Measurements from ENCODE around the gene NCMAP.

NCMAP gene

DNA sequence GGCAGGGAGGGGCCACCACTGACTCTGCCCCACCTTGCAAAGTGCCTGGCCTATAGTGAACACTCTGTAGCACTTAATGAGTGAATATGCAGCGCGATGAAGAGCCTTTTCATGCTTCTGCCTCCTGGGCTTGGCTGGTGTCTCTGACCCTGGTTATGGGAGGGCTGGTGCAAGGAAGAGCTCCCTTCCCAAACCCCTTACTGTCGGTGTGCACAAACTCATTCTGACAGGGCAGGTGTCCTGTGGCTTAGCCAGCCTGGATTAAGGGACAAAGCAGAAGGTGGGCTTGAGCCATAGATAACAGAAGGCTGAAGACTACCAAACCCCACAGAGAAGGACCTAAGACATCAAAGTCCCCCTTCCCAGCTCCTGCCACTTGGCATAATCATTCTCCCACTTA is 2.0 kb upstream of the NCMAP start:
- no peak overlapping the region for H2BK120ac ChIP-seq (ENCODE audit: low read depth, low read length)
- no peaks in the 10 kb centered on the region for H3K36me3 ChIP-seq (replicated peaks in 1 of 2; ENCODE audit: control insufficient read depth in 2 of 2, insufficient read depth in 2 of 2, low read length in 2 of 2)
- peaks cover 2% of the 10 kb centered on the region for H3K79me1 ChIP-seq (ENCODE audit: low read depth, low read length)
- no CpG with 5 or more reads among the region's 3 CpGs for WGBS, 2 donors (ENCODE audit: extremely low coverage in 2 of 2, insufficient read length in 2 of 2, insufficient replicate concordance in 1 of 2)
- H2BK5ac ChIP-seq (ENCODE audit: low read length) = no peak overlapping the region
- no peak overlapping the region for H3K4me3 ChIP-seq (ENCODE audit: low read length in 2 of 2)
- peaks cover 11 to 50% (median 38%) of the 10 kb centered on the region in 3 experiments for H3K27me3 ChIP-seq (ENCODE audit: control insufficient read depth in 3 of 3, insufficient read depth in 3 of 3, low read depth in 1 of 3, low read length in 3 of 3)
- H3K4ac ChIP-seq (ENCODE audit: low read length) = no peak overlapping the region
- H2AK5ac ChIP-seq (ENCODE audit: low read depth, low read length) = no peak overlapping the region
- H2BK15ac ChIP-seq (ENCODE audit: low read length) = no peak overlapping the region
- no peak overlapping the region for H3K23ac ChIP-seq (ENCODE audit: low read depth, low read length, poor library complexity)
- no peak overlapping the region for H4K8ac ChIP-seq (ENCODE audit: low read depth, low read length)
- H2BK12ac ChIP-seq (ENCODE audit: low read length) = no peak overlapping the region
- no peak overlapping the region for H4K91ac ChIP-seq (ENCODE audit: low read depth, low read length, poor library complexity)
- H3K18ac ChIP-seq (ENCODE audit: low read length) = peak overlapping the region; percentile 30
- H3K9ac ChIP-seq (ENCODE audit: low read depth, low read length, poor library complexity) = no peak overlapping the region
- DNase-seq (ENCODE audit: low spot score) = no peak
- no peak overlapping the region for H3K27ac ChIP-seq (replicated peaks; ENCODE audit: low read length)
- no peak overlapping the region for H2AFZ ChIP-seq (ENCODE audit: low read length)
- no peaks in the 10 kb centered on the region for H3K9me3 ChIP-seq (replicated peaks in 1 of 2; ENCODE audit: control insufficient read depth in 2 of 2, insufficient read depth in 1 of 2, low read depth in 1 of 2, low read length in 2 of 2)
- peaks cover 3 to 11% of the 10 kb centered on the region in 2 donors for H3K4me1 ChIP-seq (ENCODE audit: control insufficient read depth in 2 of 2, insufficient read depth in 1 of 2, low read depth in 1 of 2, low read length in 2 of 2)
- no peak overlapping the region for H3K4me2 ChIP-seq (ENCODE audit: insufficient read depth, low read length, poor library complexity, severe bottlenecking)
- no peak overlapping the region for H3K14ac ChIP-seq (ENCODE audit: low read length)

DNA sequence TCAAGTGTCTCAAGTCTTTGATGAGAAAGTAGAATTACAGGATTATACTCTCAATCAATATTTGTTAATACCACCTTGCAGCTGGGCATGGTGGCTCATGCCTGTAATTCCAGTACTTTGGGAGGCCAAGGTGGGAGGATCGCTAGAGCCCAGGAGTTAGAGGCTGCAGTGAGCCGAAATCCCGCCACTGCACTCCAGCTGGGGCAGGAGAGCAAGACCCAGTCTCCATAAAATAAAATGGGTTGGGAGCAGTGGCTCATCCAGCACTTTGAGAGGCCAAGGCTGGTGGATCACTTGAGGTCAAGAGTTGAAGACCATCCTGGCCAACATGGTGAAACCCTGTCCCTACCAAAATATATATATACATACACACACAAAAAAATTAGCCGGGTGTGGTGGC is 1.2 kb upstream of the NCMAP start:
- Histone ChIP-seq H3K9me3 (replicated peaks in 1 of 2; ENCODE audit: control insufficient read depth in 2 of 2, insufficient read depth in 1 of 2, low read depth in 1 of 2, low read length in 2 of 2) (no peaks in the 10 kb centered on the region), H4K8ac (ENCODE audit: low read depth, low read length) (no peak overlapping the region), H3K23ac (ENCODE audit: low read depth, low read length, poor library complexity) (peak overlapping the region; percentile 18), H2AK5ac (ENCODE audit: low read depth, low read length) (no peak overlapping the region), H3K36me3 (replicated peaks in 1 of 2; ENCODE audit: control insufficient read depth in 2 of 2, insufficient read depth in 2 of 2, low read length in 2 of 2) (no peaks in the 10 kb centered on the region), H4K91ac (ENCODE audit: low read depth, low read length, poor library complexity) (no peak overlapping the region), H3K27ac (replicated peaks; ENCODE audit: low read length) (no peak overlapping the region), H3K4me1 (ENCODE audit: control insufficient read depth in 2 of 2, insufficient read depth in 1 of 2, low read depth in 1 of 2, low read length in 2 of 2) (peaks cover 3 to 12% of the 10 kb centered on the region in 2 donors), H2BK12ac (ENCODE audit: low read length) (no peak overlapping the region), H3K27me3 (ENCODE audit: control insufficient read depth in 3 of 3, insufficient read depth in 3 of 3, low read depth in 1 of 3, low read length in 3 of 3) (peaks cover 11 to 50% (median 38%) of the 10 kb centered on the region in 3 experiments), H2BK120ac (ENCODE audit: low read depth, low read length) (no peak overlapping the region), H3K4me2 (ENCODE audit: insufficient read depth, low read length, poor library complexity, severe bottlenecking) (no peak overlapping the region), H3K4me3 (ENCODE audit: low read length in 2 of 2) (no peak overlapping the region), H3K18ac (ENCODE audit: low read length) (no peak overlapping the region), H3K9ac (ENCODE audit: low read depth, low read length, poor library complexity) (no peak overlapping the region), H3K4ac (ENCODE audit: low read length) (no peak overlapping the region), H3K79me1 (ENCODE audit: low read depth, low read length) (peaks cover 2% of the 10 kb centered on the region), H3K14ac (ENCODE audit: low read length) (no peak overlapping the region), H2BK15ac (ENCODE audit: low read length) (no peak overlapping the region), H2BK5ac (ENCODE audit: low read length) (no peak overlapping the region), H2AFZ (ENCODE audit: low read length) (no peak overlapping the region)
- no peak for DNase-seq (ENCODE audit: low spot score)
- WGBS, 2 donors (ENCODE audit: extremely low coverage in 2 of 2, insufficient read length in 2 of 2, insufficient replicate concordance in 1 of 2) = no CpG with 5 or more reads among the region's 4 CpGs

DNA sequence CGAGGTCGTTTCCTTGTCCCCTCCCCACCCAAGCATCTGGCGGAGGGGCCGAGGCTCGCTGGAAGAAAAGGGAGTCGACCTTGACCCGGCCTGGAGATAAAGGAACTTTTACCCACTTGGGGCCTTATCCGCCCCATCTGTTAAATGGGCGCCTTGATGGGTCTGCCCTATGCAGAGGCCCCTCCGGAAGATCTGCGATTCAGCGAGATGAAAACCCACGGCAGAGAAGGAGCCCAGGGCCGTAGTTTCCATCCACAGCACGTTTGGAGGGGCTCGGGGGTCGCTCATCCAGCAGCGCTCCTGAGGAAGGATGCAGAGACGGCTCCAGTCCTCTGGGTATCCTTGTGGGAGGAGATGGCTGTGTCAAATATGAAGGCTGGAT is 518 bp downstream of the NCMAP start:
- Histone ChIP-seq H3K4me3 (ENCODE audit: low read length in 2 of 2) (peak overlapping the region in 1 of 2 donors; percentile 63), H3K14ac (ENCODE audit: low read length) (no peak overlapping the region), H3K4me2 (ENCODE audit: insufficient read depth, low read length, poor library complexity, severe bottlenecking) (peak overlapping the region; percentile 56), H3K23ac (ENCODE audit: low read depth, low read length, poor library complexity) (peak overlapping the region; percentile 21), H3K9ac (ENCODE audit: low read depth, low read length, poor library complexity) (no peak overlapping the region), H3K9me3 (replicated peaks in 1 of 2; ENCODE audit: control insufficient read depth in 2 of 2, insufficient read depth in 1 of 2, low read depth in 1 of 2, low read length in 2 of 2) (no peaks in the 10 kb centered on the region), H4K8ac (ENCODE audit: low read depth, low read length) (no peak overlapping the region), H2BK120ac (ENCODE audit: low read depth, low read length) (no peak overlapping the region), H4K91ac (ENCODE audit: low read depth, low read length, poor library complexity) (no peak overlapping the region), H2AK5ac (ENCODE audit: low read depth, low read length) (peak overlapping the region; percentile 85), H3K36me3 (replicated peaks in 1 of 2; ENCODE audit: control insufficient read depth in 2 of 2, insufficient read depth in 2 of 2, low read length in 2 of 2) (no peaks in the 10 kb centered on the region), H2BK5ac (ENCODE audit: low read length) (no peak overlapping the region), H2BK15ac (ENCODE audit: low read length) (peak overlapping the region; percentile 70), H3K79me1 (ENCODE audit: low read depth, low read length) (peaks cover 2% of the 10 kb centered on the region), H3K27ac (replicated peaks; ENCODE audit: low read length) (no peak overlapping the region), H3K4ac (ENCODE audit: low read length) (no peak overlapping the region), H2AFZ (ENCODE audit: low read length) (no peak overlapping the region), H3K18ac (ENCODE audit: low read length) (peak overlapping the region; percentile 88), H3K27me3 (ENCODE audit: control insufficient read depth in 3 of 3, insufficient read depth in 3 of 3, low read depth in 1 of 3, low read length in 3 of 3) (peaks cover 11 to 50% (median 38%) of the 10 kb centered on the region in 3 experiments), H2BK12ac (ENCODE audit: low read length) (no peak overlapping the region), H3K4me1 (ENCODE audit: control insufficient read depth in 2 of 2, insufficient read depth in 1 of 2, low read depth in 1 of 2, low read length in 2 of 2) (peaks cover 3 to 11% of the 10 kb centered on the region in 2 donors)
- WGBS, 2 donors (ENCODE audit: extremely low coverage in 2 of 2, insufficient read length in 2 of 2, insufficient replicate concordance in 1 of 2) = no CpG with 5 or more reads among the region's 19 CpGs
- DNase-seq (ENCODE audit: low spot score) = no peak

DNA sequence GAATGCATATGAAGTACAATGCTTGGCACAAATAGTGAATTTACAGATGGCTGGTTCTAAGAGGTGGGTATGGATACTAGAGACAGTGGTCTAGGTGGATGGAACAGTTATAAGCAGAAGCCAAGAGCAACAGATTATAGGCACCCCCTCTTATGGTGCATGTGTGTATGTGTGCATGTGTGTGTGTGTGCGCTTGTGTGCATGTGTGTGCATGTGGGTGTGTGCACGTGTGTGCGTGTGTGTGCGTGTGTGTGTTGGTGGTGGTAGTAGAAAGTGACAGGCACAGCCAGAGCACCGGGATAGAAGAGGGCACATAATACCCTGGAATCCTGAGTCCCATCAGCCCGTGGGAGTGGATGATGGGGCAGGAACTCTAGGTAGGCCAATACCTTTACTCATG is 1.3 kb downstream of the NCMAP start:
- Histone ChIP-seq H2BK12ac (ENCODE audit: low read length) (no peak overlapping the region), H3K4me2 (ENCODE audit: insufficient read depth, low read length, poor library complexity, severe bottlenecking) (no peak overlapping the region), H3K79me1 (ENCODE audit: low read depth, low read length) (peaks cover 2% of the 10 kb centered on the region), H4K91ac (ENCODE audit: low read depth, low read length, poor library complexity) (no peak overlapping the region), H3K36me3 (replicated peaks in 1 of 2; ENCODE audit: control insufficient read depth in 2 of 2, insufficient read depth in 2 of 2, low read length in 2 of 2) (no peaks in the 10 kb centered on the region), H3K14ac (ENCODE audit: low read length) (no peak overlapping the region), H3K4ac (ENCODE audit: low read length) (no peak overlapping the region), H4K8ac (ENCODE audit: low read depth, low read length) (peak overlapping the region; percentile 82), H2BK120ac (ENCODE audit: low read depth, low read length) (no peak overlapping the region), H2BK15ac (ENCODE audit: low read length) (no peak overlapping the region), H2BK5ac (ENCODE audit: low read length) (peak overlapping the region; percentile 69), H2AFZ (ENCODE audit: low read length) (no peak overlapping the region), H3K27ac (replicated peaks; ENCODE audit: low read length) (no peak overlapping the region), H3K9ac (ENCODE audit: low read depth, low read length, poor library complexity) (no peak overlapping the region), H3K27me3 (ENCODE audit: control insufficient read depth in 3 of 3, insufficient read depth in 3 of 3, low read depth in 1 of 3, low read length in 3 of 3) (peaks cover 11 to 50% (median 38%) of the 10 kb centered on the region in 3 experiments), H3K4me3 (ENCODE audit: low read length in 2 of 2) (no peak overlapping the region), H3K23ac (ENCODE audit: low read depth, low read length, poor library complexity) (peak overlapping the region; percentile 5), H3K18ac (ENCODE audit: low read length) (no peak overlapping the region), H3K9me3 (replicated peaks in 1 of 2; ENCODE audit: control insufficient read depth in 2 of 2, insufficient read depth in 1 of 2, low read depth in 1 of 2, low read length in 2 of 2) (no peaks in the 10 kb centered on the region), H3K4me1 (ENCODE audit: control insufficient read depth in 2 of 2, insufficient read depth in 1 of 2, low read depth in 1 of 2, low read length in 2 of 2) (peaks cover under 1 to 5% of the 10 kb centered on the region in 2 donors), H2AK5ac (ENCODE audit: low read depth, low read length) (no peak overlapping the region)
- no CpG with 5 or more reads among the region's 6 CpGs for WGBS, 2 donors (ENCODE audit: extremely low coverage in 2 of 2, insufficient read length in 2 of 2, insufficient replicate concordance in 1 of 2)
- no peak for DNase-seq (ENCODE audit: low spot score)

All from neuronal stem cell (in vitro differentiated cells).